Amniotic epithelial cell (primary cell): ENCODE measurements around the gene FILIP1.

Source experiments
- DNase-seq: peaks from one replicate; pipeline ENCODE4 v3.0.0-alpha.2; 2010; ENCODE audit warnings: low read depth

FILIP1 gene

DNA sequence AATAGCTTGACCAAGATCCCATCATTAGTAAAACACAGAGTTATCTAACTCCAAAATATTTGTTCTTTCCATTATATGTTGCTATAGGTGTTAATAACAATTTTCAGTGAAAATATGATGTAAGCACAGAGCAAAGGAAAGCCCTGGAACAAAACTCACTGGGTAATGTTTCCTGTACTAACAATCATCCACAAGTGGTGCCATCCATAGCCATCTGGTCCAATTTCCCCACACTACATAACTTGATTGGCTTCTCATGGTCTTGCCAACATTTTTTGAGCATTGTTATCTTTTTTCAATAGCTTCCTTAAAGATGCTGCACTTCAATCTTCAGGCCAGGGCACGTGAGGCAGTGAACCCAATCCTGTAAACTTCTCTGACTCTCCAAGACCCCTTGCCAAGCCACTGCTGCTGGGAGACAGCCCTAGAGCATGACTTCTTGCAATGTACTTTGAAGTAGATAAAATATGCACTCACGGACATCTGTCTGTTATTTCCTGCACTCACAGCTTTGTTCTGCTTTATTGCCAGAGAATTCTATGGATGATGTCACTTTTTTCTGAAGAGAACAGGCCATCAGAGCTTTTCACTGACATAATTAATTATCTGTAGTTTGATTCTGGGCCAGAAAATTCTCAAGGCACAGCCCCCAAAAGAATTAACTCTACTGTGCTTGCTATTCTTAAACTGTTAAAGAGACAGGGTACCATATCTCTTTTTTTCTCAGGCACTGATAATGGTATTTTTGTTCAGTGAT, 111.5 kb downstream of the FILIP1 start:
- DNase-seq = no peak

DNA sequence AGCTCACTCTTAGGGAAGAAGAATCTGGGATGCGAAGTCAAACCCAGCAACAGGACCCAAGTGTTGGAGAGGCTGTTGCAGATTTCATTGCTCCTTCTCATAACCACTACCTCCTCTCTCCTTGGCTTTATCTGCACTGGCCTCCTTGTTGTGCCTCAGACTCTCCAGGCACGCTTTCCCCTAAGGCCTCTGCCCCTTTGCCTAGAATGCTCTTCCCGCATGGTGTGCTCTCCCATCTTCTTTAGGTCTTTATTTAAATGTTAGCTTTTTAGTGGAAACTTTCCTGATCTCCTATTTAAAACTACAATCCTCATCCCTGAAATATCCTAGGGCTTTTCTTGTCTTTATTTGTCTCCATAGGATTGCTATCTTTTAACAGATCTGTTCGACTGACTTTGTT, 114.1 kb downstream of the FILIP1 start:
- DNase-seq = no peak

DNA sequence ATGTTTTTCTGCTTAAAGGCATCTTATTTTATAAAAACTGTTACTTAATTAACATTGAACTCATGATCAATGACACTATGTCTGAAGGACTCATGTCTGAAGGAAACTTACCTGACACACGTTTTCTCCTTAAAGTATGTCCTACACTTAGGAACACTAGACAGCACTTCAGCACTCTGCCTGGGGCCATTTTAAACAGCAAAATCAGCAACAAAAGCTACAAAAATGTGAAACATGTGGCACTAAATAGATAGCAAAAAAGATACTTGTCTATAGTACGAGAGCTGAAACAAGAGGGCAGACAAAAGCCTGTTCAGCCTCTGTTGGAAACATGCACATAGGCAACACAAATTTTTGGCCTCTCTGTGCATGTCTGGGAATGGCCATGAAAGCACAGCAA, 115.5 kb downstream of the FILIP1 start:
- DNase-seq = no peak

DNA sequence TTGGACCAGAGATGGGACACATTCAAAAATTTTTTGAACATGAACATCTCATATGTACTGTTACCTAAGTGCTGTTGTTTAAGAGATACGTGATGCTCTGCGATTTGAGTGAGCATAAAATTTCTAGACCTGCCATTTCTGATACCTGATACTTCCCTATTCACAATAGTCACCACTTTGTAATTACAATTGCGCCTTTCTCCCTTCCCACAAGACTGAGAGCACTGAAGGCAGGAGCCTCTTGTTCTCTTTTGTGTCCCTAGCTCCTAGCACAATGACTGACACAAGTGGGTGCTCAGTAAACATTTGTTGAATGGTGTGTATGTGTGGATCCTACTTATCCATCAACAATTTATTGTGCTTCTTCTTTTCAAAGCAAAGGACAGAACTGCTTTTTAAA, 116.2 kb downstream of the FILIP1 start:
- no peak for DNase-seq

DNA sequence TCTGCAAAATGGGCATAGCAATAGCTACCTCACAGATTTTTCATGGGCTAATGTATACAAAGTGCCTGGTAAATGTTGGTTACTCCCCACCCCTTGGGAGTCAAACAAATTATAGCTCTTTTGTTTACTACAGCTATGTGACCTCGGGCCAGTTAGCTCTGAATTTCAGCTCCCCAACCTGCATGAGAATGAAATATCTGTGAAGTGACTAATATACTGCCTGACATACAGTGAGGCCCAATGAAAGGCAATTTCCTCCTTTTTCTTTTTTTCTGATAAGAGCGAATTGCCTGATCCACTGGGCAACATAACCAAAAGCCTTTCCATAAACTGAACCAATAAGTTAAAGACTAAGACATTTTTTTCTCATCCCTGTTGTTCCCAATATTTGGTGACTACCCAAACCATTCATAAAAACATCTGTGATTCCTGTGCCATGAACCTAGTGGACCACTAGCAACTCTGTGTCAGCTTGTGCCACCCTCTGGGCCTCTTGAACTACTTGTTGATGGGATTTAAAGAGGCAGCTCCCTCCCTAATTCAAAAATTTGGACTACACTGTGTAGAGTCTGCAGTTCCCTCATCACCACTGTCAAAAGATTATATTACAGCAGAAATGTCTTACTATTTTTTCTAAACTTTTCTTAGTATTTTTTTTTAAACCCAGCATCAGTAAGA, 117.1 kb downstream of the FILIP1 start:
- DNase-seq = peak; percentile 50

DNA sequence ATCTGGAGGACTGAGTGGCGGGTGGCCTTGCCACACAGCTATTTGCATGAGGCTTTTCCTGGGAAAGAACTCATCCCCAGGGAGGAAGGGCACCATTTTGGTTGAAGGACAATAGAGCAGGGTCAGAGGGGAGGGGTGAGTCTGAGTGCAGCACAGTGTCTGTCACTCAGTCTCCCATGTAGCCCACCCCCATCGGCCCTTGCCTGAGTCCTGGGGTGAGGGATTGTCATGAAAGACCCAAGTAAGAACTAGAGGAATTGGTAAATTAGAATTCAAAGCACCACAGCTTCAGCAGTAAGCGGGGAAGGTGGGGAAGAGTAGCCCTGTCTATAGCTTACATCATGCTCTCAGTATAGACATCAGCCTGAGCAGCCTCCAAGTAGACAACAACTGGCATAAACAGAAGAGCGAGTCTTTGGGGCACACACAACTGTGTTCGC, 118.6 kb downstream of the FILIP1 start:
- no peak for DNase-seq

DNA sequence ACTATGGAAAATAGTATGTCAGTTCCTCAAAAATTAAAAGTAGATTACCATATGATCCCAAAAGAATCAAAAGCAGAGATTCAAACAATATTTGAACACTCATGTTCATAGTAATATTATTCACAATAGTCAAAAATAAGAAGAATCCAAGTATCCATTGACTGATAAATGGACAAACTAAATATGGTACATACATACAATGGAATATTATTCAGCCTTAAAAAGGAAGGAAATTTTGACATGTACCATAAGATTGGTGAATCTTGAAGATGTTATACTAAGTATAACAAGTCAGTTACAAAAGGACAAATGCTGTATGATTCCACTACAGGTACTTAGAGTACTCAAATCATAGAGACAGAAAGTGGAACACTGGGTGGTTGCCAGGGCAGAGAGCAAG, 120.7 kb downstream of the FILIP1 start:
- no peak for DNase-seq

DNA sequence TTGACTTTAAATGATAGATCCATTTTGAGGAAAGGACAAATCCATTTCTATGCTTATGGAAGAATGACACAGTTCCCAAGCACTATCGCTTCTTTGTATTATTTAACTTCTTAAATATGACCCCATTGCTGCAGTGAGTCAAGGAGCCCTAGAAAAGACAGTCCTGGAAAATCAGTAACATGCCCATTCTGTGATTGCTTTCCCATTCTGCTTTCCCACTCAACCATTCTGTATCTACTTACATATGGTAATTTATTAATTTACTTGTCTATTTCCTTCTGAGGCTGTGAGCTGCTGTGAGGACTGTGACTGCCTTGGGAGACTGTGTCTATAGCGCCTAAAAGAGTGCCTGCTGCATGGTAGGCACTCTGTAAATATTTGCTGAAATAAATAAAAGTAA, 123.6 kb downstream of the FILIP1 start:
- DNase-seq = no peak

DNA sequence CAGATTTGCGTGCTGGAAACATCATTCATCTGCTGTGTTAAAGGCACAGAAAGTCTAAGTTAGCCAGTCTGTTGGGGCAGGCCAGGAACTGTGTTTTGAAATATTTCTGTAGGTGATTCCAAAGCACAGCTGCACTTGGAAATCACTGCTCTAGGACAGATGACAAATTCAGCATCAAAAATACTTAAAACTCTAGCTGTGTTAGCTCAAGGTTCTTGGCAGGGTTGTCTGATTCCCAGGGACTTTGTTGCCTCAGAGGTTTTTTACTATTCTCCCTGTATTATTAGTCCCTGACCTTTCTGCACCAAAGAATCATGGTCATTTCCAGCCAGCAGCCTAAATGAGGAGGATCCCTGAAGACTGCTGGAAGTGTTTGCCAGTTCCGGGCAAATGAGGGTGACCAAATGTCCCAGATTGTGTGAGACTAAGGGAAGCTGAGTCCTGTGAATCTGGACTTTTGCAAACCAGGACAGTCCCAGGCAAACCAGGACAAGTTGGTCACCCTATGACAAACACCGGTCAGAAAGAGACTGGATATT, 124.7 kb downstream of the FILIP1 start:
- no peak for DNase-seq

DNA sequence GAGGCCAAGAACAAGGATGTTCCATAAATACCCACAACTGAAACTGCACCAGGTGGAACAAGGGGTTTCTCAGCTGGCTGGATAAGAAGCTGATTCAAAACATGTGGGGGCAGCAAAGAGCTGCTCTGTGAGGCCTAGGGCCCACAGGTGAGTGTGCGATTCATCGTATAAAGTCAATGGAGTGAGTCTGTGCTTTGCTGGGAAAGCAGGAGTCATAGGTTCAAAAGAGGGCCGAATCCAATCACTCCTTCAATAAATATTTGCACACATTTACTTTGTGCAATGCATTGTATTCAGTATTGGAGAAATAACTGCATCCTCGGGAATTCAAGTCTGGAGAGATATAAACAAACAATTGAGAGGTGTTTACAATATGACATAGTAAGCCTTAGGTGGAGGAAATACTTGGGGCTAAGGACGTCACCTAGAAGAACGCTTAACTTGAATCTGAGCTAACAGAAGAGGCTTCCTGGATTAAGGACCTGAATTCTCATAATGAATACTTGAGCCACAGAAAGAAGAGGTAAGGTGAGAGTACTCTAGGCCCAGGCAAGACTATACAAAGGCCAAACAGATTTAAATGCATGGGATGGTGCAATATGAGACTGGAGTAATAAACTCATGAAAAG, 125.3 kb downstream of the FILIP1 start:
- peak; percentile 51 for DNase-seq

DNA sequence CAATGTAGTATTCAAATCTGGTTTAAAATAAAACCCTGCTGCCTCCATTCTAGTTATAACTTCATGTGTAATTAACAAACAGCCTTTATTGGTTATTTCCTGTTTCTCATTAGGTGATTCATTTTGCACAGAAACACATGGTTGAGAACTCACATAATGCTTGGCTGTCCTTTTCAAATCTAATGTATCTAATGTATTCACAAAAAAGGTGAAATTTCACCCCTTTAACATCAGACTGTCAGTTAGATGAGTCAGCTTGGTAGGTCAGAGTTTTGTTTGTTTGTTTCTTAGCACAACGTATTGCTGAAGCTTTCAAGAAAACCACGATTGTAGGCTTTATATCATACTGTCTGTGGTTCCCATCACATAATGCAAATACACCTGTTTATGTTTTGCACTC, 130.3 kb downstream of the FILIP1 start:
- DNase-seq = no peak

DNA sequence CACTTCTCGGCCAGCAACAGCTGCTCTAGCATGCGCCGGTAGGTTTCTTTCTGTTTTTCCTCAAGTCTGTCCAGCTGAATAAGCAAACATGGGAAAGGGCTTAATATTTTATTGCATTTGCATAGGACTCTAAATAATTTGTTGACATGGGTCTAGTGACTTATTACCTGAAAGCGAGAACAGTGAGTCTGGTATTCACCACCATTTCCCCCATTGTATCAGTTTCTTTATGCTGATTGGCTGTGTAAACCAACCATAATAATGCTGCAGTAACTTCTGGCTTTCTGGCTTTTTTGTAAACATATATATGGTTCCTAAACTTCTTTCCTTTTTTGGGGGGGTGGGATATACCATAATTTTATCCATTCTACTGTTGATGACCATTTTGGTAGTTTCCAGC, 140.0 kb downstream of the FILIP1 start:
- no peak for DNase-seq

DNA sequence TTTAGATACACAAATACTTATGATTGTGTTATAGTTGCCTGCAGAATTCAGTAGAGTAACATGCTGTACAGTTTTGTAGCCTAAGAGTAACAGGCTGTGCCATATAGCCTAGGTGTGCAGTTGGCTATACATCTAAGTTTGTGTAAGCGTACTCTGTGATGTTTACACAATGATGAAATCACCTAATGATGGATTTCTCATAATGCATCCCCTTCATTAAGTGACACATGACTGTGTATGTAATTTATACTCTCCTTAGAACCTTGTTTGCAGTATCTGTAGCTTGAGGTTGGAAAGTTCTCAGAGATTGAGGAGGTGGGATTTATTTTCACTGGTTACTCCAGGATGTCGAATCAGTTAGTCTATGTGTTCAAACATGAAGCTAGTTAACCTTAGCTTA, 142.0 kb downstream of the FILIP1 start:
- no peak for DNase-seq

DNA sequence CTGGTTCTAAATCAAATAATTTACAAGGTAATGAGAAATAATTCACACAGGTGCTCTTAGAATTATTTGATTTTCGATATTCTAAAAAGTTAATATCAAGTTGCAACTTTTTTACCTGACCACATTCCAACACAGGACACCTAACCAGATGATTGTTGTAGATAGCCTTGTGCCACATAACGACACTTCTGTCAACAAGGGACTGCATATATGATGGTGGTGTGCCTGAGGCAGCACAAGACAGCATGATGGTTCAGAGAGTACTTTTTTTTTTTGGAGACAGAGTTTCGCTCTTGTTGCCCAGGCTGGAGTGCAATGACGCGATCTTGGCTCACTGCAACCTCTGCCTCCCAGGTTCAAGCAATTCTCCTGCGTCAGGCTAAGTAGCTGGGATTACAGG, 142.8 kb downstream of the FILIP1 start:
- no peak for DNase-seq

DNA sequence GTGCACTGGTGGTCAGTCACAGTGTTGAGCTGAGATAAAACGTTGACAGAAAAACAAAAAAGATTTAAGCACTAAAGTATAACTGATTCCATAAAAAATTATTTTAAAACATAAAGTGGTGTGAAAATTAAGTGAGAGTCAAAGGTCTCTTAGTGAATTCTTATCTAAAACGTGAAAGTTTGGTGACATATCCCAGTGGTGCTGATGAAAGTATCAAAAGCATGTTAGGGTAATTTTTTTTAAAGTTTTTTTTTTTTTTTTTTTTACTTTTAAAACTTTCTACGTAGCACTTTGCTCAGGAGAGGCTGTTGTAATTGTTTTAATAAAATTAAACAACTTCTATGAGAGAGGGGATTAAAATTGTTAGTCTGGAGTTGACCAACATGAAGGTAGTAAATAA, 143.4 kb downstream of the FILIP1 start:
- no peak for DNase-seq

DNA sequence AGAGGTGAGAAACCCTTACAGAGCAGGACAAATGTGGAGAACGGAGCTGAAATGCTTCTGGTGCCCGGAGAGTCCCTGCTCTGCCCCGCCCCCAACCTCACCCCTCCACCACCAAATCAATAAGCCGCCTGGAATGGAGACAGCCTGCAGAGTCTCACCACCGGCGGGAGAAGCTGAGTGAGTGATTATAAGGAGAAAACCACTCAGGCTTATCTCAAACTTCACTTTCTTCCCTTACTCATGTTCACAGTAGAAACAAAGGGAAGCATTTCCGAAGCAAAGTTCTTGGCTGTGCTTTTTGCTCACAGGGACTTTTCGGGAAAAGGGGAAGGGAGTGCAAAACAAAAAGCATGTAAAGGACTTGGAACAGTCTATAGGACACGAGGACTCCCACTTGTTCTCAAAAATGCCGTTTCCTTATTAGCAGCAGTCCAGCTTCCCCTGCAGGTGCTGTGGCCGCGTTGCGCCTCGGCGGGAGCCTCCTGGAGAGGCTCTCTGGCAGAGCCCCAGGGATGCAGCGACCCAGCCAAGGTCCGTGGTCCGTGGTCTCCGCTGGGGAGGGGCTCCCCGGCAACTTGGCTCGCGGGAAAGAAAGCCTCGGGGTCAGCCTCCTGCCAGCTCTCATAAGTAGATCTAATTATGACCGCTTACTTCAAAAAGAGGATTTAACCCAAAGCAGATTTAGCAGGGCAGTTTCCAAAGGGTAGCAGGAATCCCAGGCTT, 144.2 kb downstream of the FILIP1 start:
- DNase-seq = peak; percentile 37

DNA sequence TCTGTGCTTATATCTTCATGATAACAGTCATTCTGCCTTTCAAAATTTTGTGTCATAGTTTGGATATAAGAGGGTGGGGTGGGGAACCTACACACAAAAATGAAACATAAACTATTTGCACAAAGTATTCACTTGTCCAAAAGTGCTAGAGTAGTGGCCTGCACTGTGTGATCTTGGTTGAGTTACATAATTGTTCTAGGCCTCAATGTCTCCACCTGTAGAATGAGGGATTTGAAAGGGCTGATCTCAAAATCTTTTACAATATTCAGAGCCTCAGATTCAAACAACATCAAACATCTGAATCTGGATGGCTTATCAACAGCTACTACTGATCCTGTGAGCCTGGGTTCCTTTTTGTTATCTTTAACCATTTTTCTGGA, 144.7 kb downstream of the FILIP1 start:
- no peak for DNase-seq

DNA sequence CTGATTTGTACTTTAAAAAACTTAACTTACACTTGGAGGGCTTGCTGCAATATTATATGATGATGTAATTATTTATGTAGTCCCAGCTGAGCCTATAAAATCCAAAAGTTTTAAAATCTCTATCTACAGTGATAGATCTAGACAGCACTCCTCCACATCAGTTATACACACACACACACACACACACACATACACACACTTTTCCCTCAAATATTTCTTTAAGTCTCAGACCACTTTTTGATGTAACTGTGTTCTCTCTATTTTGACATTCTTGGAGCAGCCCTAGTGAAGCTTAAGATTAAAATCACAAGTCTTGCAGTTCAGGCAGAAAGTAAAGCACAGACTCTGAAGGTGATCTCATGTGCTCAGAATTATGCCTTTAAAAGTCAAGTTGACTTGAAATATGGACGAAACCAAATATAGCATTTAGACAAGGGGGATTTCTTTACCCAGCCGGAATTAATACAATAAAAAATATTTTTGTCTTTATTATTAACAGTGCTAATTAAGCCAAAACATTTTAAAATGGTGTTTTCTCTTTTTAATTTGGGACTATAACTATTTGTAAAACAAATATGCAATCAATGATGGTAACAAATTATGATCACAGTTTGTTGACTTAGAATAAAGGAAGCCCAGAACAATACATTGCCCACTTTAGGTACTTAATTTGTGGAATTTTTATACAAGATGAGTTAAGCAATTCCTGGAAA, 145.5 kb downstream of the FILIP1 start:
- DNase-seq = peak; percentile 65

DNA sequence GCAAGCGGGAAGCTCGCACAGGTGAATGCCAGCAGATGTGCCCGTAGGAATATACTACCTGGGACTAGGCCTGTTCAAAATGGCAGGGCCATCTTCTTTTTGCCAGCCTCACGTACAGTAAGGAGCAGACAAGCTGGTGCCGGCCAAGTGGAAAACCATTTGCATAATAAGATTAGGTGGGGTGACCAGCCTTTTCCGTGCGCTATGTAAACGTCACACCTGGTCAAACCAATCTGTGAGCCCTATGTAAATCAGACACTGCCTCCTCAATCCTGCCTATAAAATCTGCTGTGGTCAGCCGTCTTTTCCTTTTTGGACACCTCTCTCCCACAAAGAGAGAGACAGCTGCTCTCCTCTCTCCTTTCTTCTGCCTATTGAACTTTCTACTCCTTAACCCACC, 148.2 kb downstream of the FILIP1 start:
- no peak for DNase-seq

DNA sequence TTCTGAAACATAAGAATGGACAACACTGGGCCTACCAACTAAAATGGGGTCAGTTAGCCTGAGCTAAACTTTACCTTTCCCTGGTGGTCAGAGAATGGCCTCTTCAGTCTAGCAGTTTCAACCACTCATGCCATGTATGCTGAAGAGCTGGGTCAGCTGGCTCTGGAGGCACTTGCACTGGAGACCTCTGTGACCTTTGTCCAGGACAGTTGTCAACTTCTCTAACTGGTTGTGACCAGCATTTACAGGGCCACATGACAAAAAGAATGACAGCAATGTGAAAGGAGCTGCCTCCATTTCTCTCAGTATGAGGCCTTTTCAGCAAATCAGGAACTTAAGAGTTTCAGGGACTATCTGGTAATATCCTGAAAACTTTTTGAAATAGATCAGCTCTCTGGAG, 149.1 kb downstream of the FILIP1 start:
- no peak for DNase-seq

DNA sequence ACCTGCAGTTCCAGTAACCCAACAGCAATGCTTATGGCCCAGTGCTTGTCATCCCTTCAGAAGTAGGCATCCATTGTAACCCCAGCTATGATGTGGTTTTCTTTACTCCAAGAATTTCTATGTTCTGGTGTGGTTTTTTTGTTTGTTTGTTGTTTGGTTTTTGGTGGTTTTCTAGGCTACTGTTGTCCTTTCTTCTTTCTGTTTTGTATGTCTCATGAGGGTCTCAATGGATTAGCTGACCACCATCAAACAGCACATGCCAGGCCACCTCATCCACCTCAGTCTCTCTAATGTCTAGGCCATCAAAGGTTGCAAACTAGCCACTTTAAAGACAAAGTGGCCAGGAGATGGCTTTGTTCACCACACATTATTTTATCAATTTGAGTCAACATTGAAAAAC, 149.6 kb downstream of the FILIP1 start:
- DNase-seq = no peak
